AG04450 (cell line): ENCODE results near the gene CACNB2. TPM values are rescaled to one million over a fixed set of nuclear protein-coding genes. Genes with fewer than 3 reads are reported as not detected.

Source experiments
- CTCF ChIA-PET: fragments of 300-600, 350-600 bp; formaldehyde crosslinking; extraction: SDS; loops from one replicate; lab custom pipeline; 2022; ENCODE audit warnings: antibody characterized with exemption, inconsistent platforms; lab: Charles Lee
- POLR2A ChIA-PET: fragments of 350-600 bp; formaldehyde crosslinking; extraction: SDS; loops from one replicate; lab custom pipeline; 2021; ENCODE audit warnings: antibody characterized with exemption, inconsistent platforms; lab: Yijun Ruan, JAX
- DNase-seq: peaks from one replicate; pipeline ENCODE4 v3.0.0-alpha.2; 2011; ENCODE audit warnings: low read depth, low spot score
- H3K27ac ChIP-seq: one replicate; pipeline ENCODE4 v1.5.1; 2012; ENCODE audit warnings: low read depth, low read length, control low read depth
- H3K27me3 ChIP-seq: one replicate; pipeline ENCODE4 v1.6.0; 2012; ENCODE audit warnings: low read length; ENCODE audit not compliant: control insufficient read depth, insufficient read depth
- H3K4me3 ChIP-seq: 2 replicates; pipeline ENCODE4 v1.5.1; 2011; ENCODE audit warnings: mild to moderate bottlenecking, low read depth, low read length, control low read depth
- H3K9me3 ChIP-seq: 2 replicates; pipeline ENCODE4 v1.5.1; 2012; ENCODE audit warnings: low read length; ENCODE audit not compliant: control insufficient read depth, insufficient read depth
- CTCF ChIP-seq: IDR thresholded peaks from 2 replicates; pipeline ENCODE4 v1.5.1; 2011; ENCODE audit warnings: low read depth, low read length, control low read depth, inconsistent platforms
- polyA plus RNA-seq: library from polyadenylated mRNA; depleted of rRNA; stranded (reverse); fragments of >200 nt; gene quantifications from 2 replicates; pipeline ENCODE4 v1.2.3, GENCODE V29; 2011

Gene CACNB2
- polyA plus RNA-seq, 1 experiment = 0.76 TPM

- no peak for DNase-seq
- Histone ChIP-seq H3K27me3 (no peaks in the 10 kb centered on the region), H3K4me3 (no peak overlapping the region), H3K9me3 (no peaks in the 10 kb centered on the region), H3K27ac (no peak overlapping the region)
- ChIA-PET POLR2A (no interaction called here), CTCF (interaction anchor here (0.6 kb wide), 1 partner anchor 65 kb away, joined by 3 read pairs; no protein-coding TSS in a partner anchor)
- no peak for TF ChIP-seq CTCF
Measured at GRCh38 chr10:18221123-18221522, 80.9 kb downstream of the CACNB2 start.

GRCh38 chr10:18221882-18222281, 81.7 kb downstream of the CACNB2 start:
- ChIA-PET POLR2A (no interaction called here), CTCF (interaction anchor here (0.6 kb wide), 1 partner anchor 65 kb away, joined by 3 read pairs; no protein-coding TSS in a partner anchor)
- TF ChIP-seq CTCF = no peak
- no peak overlapping the region for H3K4me3 ChIP-seq
- DNase-seq = no peak
- H3K27ac ChIP-seq = no peak overlapping the region
- H3K9me3 ChIP-seq = no peaks in the 10 kb centered on the region
- H3K27me3 ChIP-seq = no peaks in the 10 kb centered on the region

GRCh38 chr10:18222866-18223265, 82.6 kb downstream of the CACNB2 start:
- H3K27me3 ChIP-seq = no peaks in the 10 kb centered on the region
- no peak for TF ChIP-seq CTCF
- no peak overlapping the region for H3K27ac ChIP-seq
- no peak for DNase-seq
- no peak overlapping the region for H3K4me3 ChIP-seq
- H3K9me3 ChIP-seq = no peaks in the 10 kb centered on the region
- ChIA-PET POLR2A (no interaction called here), CTCF (no interaction called here)

- Histone ChIP-seq H3K27me3 (no peaks in the 10 kb centered on the region), H3K4me3 (no peak overlapping the region), H3K27ac (no peak overlapping the region), H3K9me3 (no peaks in the 10 kb centered on the region)
- DNase-seq = no peak
- no peak for TF ChIP-seq CTCF
- CTCF ChIA-PET = interaction anchor here (1.6 kb wide), 1 partner anchor 14 kb away, joined by 5 read pairs; no protein-coding TSS in a partner anchor
- POLR2A ChIA-PET = no interaction called here
Measured at GRCh38 chr10:18223898-18224297, 83.7 kb downstream of the CACNB2 start.

GRCh38 chr10:18224626-18225445, 84.6 kb downstream of the CACNB2 start:
- H3K9me3 ChIP-seq = no peaks in the 10 kb centered on the region
- ChIA-PET CTCF (interaction anchor here (0.5 to 2.5 kb wide), 3 partner anchors 9 to 46 kb away, joined by 4 to 12 read pairs (median 5); no protein-coding TSS in a partner anchor), POLR2A (no interaction called here)
- TF ChIP-seq CTCF = no peak
- H3K27ac ChIP-seq = no peak overlapping the region
- DNase-seq = no peak
- H3K4me3 ChIP-seq = no peak overlapping the region
- H3K27me3 ChIP-seq = no peaks in the 10 kb centered on the region
